PC-3 (cell line): Measurements from ENCODE around the gene PATE3. TPM values are rescaled to one million over a fixed set of nuclear protein-coding genes. Genes with fewer than 3 reads are reported as not detected.

Source experiments
- ATAC-seq: fragments of 200-7000 bp; cut with Tn5 transposase; 2 replicates; pipeline ENCODE4 v1.9.1; 2020; ENCODE audit warnings: mild to moderate bottlenecking, moderate library complexity
- Bru-seq: library from RNA; stranded (reverse); fragments of 400-500 nt; gene quantifications from one replicate; lab custom pipeline; 2021; lab: Mats Ljungman, UMichigan
- BruChase-seq, 2 experiments: library from RNA; stranded (reverse); fragments of 400-500 nt; gene quantifications; one replicate each; lab custom pipeline; 2021; lab: Mats Ljungman, UMichigan
- BruUV-seq: library from RNA; stranded (reverse); fragments of 400-500 nt; replicated peaks from 2 replicates; lab custom pipeline; 2021; lab: Mats Ljungman, UMichigan
- CTCF ChIA-PET: fragments of 300-600 bp; sonication (Branson Sonifier 250); formaldehyde crosslinking; loops from one replicate; lab custom pipeline; 2022; ENCODE audit warnings: antibody characterized with exemption; lab: Charles Lee
- POLR2A ChIA-PET: fragments of 300-600 bp; sonication (Branson Sonifier 250); formaldehyde crosslinking; loops from one replicate; lab custom pipeline; 2022; ENCODE audit warnings: antibody characterized with exemption; ENCODE audit not compliant: unreplicated experiment; lab: Charles Lee
- DNase-seq: peaks from one replicate; pipeline ENCODE4 v3.0.0-alpha.2; 2015
- H2AFZ ChIP-seq: fragments of 300-600 bp; sonication (generic); 2 replicates; pipeline ENCODE4 v1.6.0; 2016; ENCODE audit warnings: antibody characterized with exemption, low read length
- H3F3A ChIP-seq: fragments of 300-600 bp; sonication (generic); one replicate; pipeline ENCODE4 v1.6.0; 2017; ENCODE audit warnings: antibody characterized with exemption, low read length, control low read depth, mild to moderate bottlenecking; ENCODE audit not compliant: unreplicated experiment
- H3K27ac ChIP-seq: fragments of 300-600 bp; sonication (generic); 2 replicates; pipeline ENCODE4 v1.5.1; 2016; ENCODE audit warnings: mild to moderate bottlenecking, low read length
- H3K27me3 ChIP-seq: fragments of 300-600 bp; sonication (generic); 2 replicates; pipeline ENCODE4 v1.6.1; 2016; ENCODE audit warnings: low read length, mixed read lengths
- H3K36me3 ChIP-seq: fragments of 300-600 bp; sonication (generic); 2 replicates; pipeline ENCODE4 v1.6.1; 2016; ENCODE audit warnings: low read depth, mixed run types, low read length, mixed read lengths
- H3K4me1 ChIP-seq: fragments of 300-600 bp; sonication (generic); 2 replicates; pipeline ENCODE4 v1.5.1; 2016; ENCODE audit warnings: low read length; ENCODE audit not compliant: insufficient read depth
- H3K4me2 ChIP-seq: fragments of 300-600 bp; sonication (generic); 2 replicates; pipeline ENCODE4 v1.6.0; 2016; ENCODE audit warnings: low read length
- H3K4me3 ChIP-seq: fragments of 300-600 bp; sonication (generic); 2 replicates; pipeline ENCODE4 v1.5.1; 2016; ENCODE audit warnings: mild to moderate bottlenecking, low read length, mixed read lengths
- H3K79me2 ChIP-seq: fragments of 300-600 bp; sonication (generic); 2 replicates; pipeline ENCODE4 v1.6.1; 2017; ENCODE audit warnings: low read length, mixed read lengths
- H3K9ac ChIP-seq: fragments of 300-600 bp; sonication (generic); 2 replicates; pipeline ENCODE4 v1.6.0; 2016; ENCODE audit warnings: mild to moderate bottlenecking, low read length
- H3K9me2 ChIP-seq: fragments of 300-600 bp; sonication (generic); replicated peaks from 2 replicates; pipeline ENCODE4 v1.6.1; 2016; ENCODE audit warnings: mixed run types, low read length, mixed read lengths
- H3K9me3 ChIP-seq: fragments of 300-600 bp; sonication (generic); 2 replicates; pipeline ENCODE4 v1.6.1; 2016; ENCODE audit warnings: low read length, mixed read lengths
- H4K20me1 ChIP-seq: fragments of 300-600 bp; sonication (generic); 2 replicates; pipeline ENCODE4 v1.6.1; 2016; ENCODE audit warnings: low read length, mixed read lengths
- EZH2 ChIP-seq: fragments of 300-600 bp; sonication (generic); IDR thresholded peaks from one replicate; pipeline ENCODE4 v1.6.1; 2017; ENCODE audit warnings: antibody characterized with exemption, mild to moderate bottlenecking, low read length; ENCODE audit not compliant: unreplicated experiment
- EZH2phosphoT487 ChIP-seq: fragments of 300-600 bp; sonication (generic); IDR thresholded peaks from 2 replicates; pipeline ENCODE4 v1.6.1; 2018; ENCODE audit warnings: mild to moderate bottlenecking, antibody characterized with exemption, low read length, borderline replicate concordance
- intact Hi-C: fragments of 100-400 bp; cut with micrococcal nuclease; formaldehyde crosslinking; loops from 2 replicates; pipeline ENCODE4 v1.9.0; 2023
- long read RNA-seq: library from polyadenylated mRNA; unstranded; transcript quantifications from one replicate; pipeline ENCODE4 v2.0.0, GENCODE V29; 2021; ENCODE audit not compliant: unreplicated experiment
- total RNA-seq: library from RNA; depleted of rRNA; stranded (reverse); fragments of >200 nt; gene quantifications from 2 replicates; pipeline ENCODE4 v1.2.3, GENCODE V29; 2014; rRNA removed
- TF ChIP-seq, protein P1 (sequence below): fragments of 300-600 bp; sonication (generic); conservative IDR thresholded peaks from 2 replicates; pipeline ENCODE4 v1.5.1; 2017; ENCODE audit warnings: antibody characterized with exemption, low read depth, mild to moderate bottlenecking, low read length

The PATE3 gene, protein sequence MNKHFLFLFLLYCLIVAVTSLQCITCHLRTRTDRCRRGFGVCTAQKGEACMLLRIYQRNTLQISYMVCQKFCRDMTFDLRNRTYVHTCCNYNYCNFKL
- total RNA-seq (not detected in 2 replicates), Bru-seq, nascent RNA (not detected), BruChase-seq, experiment 1, labeled RNA remaining after a 6-hour chase (not detected), BruChase-seq, experiment 2, labeled RNA remaining after a 2-hour chase (not detected)
- long read RNA-seq, result 0 reads

DNA sequence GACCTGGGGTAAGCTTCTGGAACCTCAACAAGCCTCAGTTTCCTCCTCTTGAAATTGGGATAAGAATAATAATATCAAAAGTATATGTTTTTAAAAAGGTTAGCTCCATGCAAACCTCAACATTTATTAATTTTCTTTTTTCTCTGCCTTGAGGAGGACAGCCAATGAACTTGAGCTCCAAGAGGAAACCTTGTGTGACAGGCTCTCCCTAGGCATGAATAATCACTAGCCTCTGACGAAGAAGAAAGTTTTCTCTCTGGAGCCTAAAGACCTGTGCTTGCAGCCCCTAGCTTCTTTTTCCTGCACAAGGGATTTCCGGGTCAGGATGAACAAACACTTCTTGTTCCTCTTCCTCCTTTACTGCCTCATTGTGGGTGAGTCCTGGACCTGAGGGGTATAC lies at the start of gene PATE3:
TSS of gene PATE3 (plus strand) at position 301 of the 400 bp plus-strand sequence. CDS start at position 326, 25 bp downstream.
- Histone ChIP-seq H3K4me3 (no peak within 1 kb of the TSS), H3K27me3 (no peaks in the 10 kb centered on the region), H3F3A (no peaks in the 10 kb centered on the region), H3K79me2 (no peaks in the 10 kb centered on the region), H4K20me1 (no peaks in the 10 kb centered on the region), H2AFZ (no peak within 1 kb of the TSS), H3K4me2 (no peak within 1 kb of the TSS), H3K36me3 (no peaks in the 10 kb centered on the region), H3K9me3 (no peaks in the 10 kb centered on the region), H3K9ac (no peak within 1 kb of the TSS), H3K4me1 (no peaks in the 10 kb centered on the region), H3K9me2 (no peaks in the 10 kb centered on the region), H3K27ac (no peak within 1 kb of the TSS)
- no TSS peak for BruUV-seq
- TF ChIP-seq, protein P1, sequence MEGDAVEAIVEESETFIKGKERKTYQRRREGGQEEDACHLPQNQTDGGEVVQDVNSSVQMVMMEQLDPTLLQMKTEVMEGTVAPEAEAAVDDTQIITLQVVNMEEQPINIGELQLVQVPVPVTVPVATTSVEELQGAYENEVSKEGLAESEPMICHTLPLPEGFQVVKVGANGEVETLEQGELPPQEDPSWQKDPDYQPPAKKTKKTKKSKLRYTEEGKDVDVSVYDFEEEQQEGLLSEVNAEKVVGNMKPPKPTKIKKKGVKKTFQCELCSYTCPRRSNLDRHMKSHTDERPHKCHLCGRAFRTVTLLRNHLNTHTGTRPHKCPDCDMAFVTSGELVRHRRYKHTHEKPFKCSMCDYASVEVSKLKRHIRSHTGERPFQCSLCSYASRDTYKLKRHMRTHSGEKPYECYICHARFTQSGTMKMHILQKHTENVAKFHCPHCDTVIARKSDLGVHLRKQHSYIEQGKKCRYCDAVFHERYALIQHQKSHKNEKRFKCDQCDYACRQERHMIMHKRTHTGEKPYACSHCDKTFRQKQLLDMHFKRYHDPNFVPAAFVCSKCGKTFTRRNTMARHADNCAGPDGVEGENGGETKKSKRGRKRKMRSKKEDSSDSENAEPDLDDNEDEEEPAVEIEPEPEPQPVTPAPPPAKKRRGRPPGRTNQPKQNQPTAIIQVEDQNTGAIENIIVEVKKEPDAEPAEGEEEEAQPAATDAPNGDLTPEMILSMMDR, result no peak
- no peak for TF ChIP-seq EZH2
- TF ChIP-seq EZH2phosphoT487, result no peak
- ChIA-PET CTCF (no interaction called here), POLR2A (no interaction called here)
- DNase-seq (no peak), ATAC-seq (no peak)
- intact Hi-C loops, result no loop called here

- intact Hi-C loops, result no loop called here
- no peak overlapping the region for H3K9ac ChIP-seq
- CTCF ChIA-PET, result no interaction called here
Observed at GRCh38 chr11:125740617-125741016, 47.3 kb upstream of the PATE3 start.

More at GRCh38 chr11:125740617-125741016, 47.3 kb upstream of the PATE3 start:
- H3K9me2 ChIP-seq, result no peaks in the 10 kb centered on the region
- no peaks in the 10 kb centered on the region for H3F3A ChIP-seq
- no peak overlapping the region for H3K4me2 ChIP-seq
- no peaks in the 10 kb centered on the region for H3K79me2 ChIP-seq
- no peak for TF ChIP-seq EZH2phosphoT487
- TF ChIP-seq, protein P1, result no peak
- no peak for TF ChIP-seq EZH2
- H3K27ac ChIP-seq, result no peak overlapping the region
- DNase-seq (no peak), ATAC-seq (no peak)
- H2AFZ ChIP-seq, result no peak overlapping the region
- H3K4me3 ChIP-seq, result no peak overlapping the region
- H3K27me3 ChIP-seq, result peaks cover 34% of the 10 kb centered on the region; the same call in 1 of the 2 replicates
- POLR2A ChIA-PET, result no interaction called here
- no peaks in the 10 kb centered on the region for H3K36me3 ChIP-seq
- BruUV-seq, result no TSS peak
- H3K9me3 ChIP-seq, result no peaks in the 10 kb centered on the region
- no peaks in the 10 kb centered on the region for H4K20me1 ChIP-seq
- H3K4me1 ChIP-seq, result no peaks in the 10 kb centered on the region
